GM21423 (cell line): ENCODE measurements around the gene SEC63.
"Not testable (repeated sequence)": the region's sequence is repeated elsewhere in the genome, so short reads cannot be mapped to it uniquely, and the experiment has no call there.

Experiments
- ATAC-seq: cut with Tn5 transposase; IDR thresholded peaks from one replicate; pipeline ENCODE4 v1.9.1; 2021; ENCODE audit warnings: mild to moderate bottlenecking, moderate library complexity; ENCODE audit not compliant: unreplicated experiment

Gene SEC63

DNA sequence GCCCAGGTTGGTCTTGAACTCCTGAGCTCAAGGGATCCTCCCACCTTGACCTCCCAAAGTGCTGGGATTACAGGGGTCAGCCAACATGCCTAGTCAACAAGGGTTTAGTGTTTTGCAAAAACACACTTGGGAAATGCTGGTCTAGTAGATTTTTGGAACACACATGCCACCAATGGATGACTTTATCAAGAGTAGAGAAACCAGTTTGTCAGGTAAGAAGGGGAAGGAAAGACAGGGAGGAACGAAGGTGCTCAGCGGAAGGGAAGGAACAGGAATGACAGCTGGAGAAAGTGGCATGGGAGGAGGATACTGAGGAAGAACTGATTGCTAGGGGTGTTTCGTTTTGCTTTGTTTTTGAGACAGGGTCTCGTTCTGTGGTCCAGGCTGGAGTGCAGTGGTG lies 15.6 kb upstream of the SEC63 start:
- ATAC-seq = no peak

GRCh38 chr6:107972413-107973096 lies 14.5 kb upstream of the SEC63 start:
- ATAC-seq = no peak

GRCh38 chr6:107971181-107971580 lies 13.2 kb upstream of the SEC63 start:
- ATAC-seq = no peak

DNA sequence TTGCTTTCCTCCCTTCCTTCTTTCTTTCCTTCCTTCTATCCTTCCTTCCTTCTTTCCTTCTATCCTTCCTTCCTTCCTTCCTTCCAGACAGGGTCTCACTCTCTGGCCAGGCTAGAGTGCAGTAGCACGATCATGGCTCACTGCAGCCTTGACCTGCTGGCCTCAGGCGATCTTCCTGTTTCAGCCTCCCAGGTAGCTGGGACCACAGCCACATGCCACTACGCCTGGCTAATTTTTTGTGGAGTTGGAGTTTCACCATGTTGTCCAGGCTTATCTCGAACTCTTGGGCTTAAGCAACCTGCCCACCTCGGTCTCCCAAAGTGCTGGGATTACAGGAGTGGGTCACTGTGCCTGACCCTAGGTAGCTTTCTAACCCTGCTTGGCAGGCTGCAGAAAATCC lies 12.2 kb upstream of the SEC63 start:
- ATAC-seq = no peak

GRCh38 chr6:107968081-107968480 lies 10.1 kb upstream of the SEC63 start:
- ATAC-seq = no peak

DNA sequence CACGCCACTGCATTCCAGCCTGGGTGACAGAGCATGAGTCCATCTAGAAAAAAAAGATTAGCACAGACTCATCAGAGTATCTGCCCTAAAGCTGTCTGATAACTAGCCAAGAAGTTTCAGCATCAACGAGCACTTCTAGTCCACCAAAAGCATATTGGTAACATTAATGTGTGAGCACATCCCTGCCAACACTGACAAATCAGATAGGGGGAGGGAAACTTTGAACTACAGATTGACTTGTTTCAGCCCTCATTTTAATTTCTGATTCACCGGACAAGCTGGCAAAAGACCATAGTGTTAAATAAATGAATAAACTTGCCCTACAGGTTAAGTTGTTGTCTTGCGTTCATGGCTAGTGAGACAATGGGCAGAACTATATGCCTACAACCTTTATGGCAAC lies 7.7 kb upstream of the SEC63 start:
- no peak for ATAC-seq

DNA sequence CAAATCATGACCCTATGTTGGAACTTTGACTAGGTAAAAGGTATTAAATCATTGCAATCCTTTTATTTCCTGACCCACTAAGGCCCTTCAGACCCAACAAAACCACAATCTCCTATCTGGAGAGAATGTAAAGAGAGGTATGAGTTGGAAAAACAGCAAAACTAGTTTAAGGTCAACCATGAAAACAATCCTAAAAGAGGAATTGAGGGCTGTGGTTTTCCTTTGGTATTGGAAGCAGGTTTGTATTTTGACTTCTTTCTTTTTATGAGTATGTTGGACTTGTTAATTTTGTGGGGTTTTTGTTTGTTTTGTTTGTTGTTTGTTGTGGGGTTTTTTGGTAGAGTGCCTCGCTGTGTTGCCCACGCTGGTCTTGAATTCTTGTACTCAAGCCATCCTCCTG lies 4.7 kb upstream of the SEC63 start:
- no peak for ATAC-seq

DNA sequence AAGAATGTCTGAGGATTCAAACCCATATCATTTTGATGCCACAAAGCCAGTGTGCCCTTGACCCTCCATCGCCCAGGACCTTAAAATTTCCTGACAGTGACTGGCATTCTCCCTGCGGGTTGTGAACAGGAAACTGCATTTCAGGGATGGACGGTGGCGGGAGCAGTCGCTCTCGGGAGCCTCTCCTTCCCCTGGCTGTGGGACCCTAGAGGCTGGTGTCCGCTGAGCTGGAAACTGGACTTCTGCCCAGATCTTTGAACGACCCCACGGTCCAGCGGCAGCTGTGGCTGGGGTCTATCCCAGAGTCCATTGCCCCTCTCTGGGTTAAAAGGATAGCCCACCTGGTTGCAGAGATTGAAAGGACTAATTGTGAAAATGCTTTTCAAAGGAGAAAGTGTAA lies 1.4 kb upstream of the SEC63 start:
- ATAC-seq = no peak

DNA sequence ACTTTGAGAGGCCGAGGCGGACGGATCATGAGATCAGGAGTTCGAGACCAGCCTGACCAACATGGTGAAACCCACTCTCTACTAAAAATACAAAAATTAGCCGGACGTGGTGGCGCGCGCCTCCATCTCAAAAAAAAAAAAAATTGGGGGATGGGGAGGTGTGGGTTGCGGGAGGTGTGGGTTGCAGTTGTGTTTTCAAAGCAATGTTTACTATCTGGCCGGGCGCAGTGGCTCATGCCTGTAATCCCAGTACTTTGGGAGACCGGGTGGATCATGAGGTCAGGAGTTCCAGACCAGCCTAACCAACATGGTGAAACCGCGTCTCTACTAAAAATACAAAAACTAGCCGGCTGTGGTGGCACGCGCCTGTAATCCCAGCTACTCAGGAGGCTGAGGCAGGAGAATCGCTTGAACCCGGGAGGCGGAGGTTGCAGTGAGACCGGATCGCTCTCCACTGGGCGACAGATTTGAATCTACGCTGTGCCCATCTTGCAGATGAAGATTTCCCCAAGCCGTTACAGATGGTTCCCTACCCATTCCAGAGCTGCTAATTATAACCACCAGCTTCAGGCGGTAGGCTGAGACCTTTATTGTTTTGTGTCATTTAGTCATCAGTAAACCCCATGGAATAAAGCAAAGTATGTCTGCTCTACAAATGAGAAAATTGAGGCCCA lies 818 bp upstream of the SEC63 start:
- ATAC-seq = not testable (repeated sequence)

DNA sequence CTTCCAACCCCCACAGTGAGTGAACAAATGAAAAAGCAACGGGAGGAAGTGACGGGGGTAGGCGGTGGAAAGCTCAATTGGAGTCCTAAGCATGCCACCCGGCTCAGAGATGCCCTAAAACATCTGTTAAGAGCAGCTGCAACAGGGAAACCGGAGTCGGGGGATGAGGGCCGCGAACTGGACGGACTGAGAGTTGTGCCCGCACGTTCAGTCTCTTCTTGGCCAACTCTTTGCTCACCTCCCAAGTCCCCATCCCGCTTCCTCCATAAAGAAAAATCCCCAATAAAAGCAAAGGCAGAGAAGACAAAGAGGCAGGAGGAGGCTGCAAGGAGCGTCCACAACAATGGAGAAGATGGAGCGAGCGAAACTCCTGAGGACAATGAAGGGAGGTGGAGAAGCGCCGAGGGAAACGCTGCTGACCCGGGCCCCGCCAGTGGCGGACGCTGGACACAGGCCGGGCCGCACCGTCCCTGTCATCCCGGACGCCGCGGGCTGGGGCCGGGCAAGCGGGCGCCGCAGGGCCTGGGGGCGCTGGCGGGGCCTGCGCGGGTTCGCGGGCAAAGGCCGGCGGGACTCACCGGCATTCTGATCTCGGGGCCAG lies 600 bp downstream of the SEC63 start:
- ATAC-seq = peak; percentile 37

GRCh38 chr6:107956586-107957307 lies 1.3 kb downstream of the SEC63 start:
- no peak for ATAC-seq

DNA sequence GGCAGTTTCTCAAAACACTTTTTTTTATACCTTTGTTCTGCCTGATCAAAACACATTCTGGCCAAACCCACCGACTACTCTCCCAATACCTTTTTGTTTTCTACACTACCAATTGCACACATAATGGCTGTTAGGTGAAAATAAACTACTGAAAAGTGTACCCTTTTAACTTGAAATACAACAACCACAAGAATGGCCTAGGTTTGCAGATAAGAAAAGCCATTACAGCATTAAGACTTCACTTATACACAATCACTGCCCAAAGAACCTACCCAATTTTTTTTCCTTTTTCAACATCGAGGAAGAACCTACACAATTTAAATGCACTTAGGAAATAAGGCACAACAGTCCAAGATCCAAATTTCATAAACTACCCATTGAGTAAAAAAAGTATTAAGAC lies 1.8 kb downstream of the SEC63 start:
- ATAC-seq = no peak

GRCh38 chr6:107953858-107954414 lies 4.1 kb downstream of the SEC63 start:
- not testable (repeated sequence) for ATAC-seq

DNA sequence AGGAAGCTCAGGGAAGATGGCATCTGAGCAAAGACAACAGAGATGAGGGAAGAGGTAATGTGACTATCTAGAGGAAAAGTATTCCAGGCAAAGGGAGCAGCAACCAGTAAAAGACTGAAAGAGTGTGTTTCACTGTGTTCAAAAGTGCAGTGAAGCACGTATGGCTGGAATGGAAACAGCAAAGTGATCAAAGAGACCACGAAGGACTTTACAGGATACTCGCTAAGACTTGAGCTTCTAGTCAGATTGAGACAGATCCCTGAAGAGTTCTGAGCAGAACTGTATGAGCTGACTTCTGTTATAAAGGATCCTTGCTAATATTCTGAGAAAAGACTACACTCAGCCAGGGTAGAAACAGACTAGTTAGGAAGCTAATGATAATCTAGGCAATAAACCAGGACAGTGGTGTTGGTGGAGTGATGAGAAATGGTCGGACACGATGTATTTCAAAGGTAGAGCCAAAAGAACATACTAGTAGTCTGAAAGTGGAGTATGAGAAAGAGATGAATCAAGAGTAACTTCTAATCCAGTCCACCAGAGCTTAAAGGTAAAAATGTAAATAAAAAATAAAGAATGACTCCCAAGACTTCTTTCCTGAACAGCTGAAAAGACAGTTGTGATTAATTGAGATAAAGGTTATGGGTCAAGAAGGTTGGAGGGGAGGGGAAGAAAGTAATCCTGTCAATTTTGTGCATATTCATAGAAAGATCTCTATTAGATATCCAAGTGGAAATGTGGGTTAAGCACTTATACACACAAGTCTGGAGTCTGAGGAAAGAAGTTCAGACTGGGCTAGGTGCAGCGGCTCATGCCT lies 14.2 kb downstream of the SEC63 start:
- no peak for ATAC-seq

DNA sequence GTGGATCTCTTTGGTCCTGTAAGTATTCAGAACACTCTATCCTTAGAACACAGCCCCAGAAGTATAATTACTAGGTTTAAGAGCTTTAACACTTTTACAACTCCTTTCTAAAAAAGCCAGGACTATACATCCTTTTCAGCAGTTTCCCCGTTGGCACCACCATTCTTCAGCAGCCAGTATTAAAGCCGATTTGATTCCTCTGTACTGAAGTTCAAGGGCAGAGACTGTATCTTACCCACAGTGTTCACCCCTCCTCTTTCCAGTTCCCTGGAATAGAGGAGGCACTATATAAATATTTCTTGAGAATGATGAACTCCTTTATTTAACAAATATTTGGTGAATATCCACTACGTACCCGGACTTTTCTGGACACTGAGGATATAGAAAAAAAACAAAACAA lies 15.9 kb downstream of the SEC63 start:
- no peak for ATAC-seq

DNA sequence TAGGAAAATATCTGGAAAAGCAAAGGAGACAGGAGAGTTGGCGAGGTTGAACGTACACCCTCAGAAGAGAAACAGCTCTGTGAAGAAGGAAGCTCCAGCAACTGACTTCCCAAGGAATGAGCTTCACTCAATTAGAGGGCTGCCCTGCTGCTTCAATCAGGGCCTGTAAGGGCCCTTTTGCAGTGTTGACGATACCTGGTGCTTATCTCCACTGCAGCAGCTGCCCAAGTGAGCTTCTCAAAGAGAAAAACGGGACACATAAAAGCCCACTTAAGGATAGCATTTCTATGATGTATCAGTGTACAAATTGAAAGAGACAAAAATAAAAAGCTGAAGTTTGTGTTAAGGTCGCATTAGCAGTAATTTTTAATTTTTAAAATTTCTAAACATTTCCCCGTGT lies 16.4 kb downstream of the SEC63 start:
- ATAC-seq = no peak

- ATAC-seq = no peak
These were observed 16.8 kb downstream of the SEC63 start for GRCh38 chr6:107941199-107941598.

DNA sequence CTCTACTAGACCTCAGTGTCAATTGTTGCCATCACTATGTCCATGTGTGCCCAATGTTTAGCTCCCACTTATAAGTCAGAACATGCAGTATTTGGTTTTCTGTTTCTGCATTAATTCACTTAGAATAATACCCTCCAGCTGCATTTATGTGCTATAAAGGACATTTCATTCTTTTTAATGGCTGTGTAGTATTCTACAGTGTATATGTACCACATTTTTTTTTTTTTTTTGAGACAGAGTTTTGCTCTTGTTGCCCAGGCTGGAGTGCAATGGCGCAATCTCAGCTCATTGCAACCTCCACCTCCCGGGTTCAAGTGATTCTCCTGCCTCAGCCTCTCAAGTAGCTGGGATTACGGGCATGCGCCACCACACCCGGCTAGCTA lies 21.1 kb downstream of the SEC63 start:
- ATAC-seq = not testable (repeated sequence)

DNA sequence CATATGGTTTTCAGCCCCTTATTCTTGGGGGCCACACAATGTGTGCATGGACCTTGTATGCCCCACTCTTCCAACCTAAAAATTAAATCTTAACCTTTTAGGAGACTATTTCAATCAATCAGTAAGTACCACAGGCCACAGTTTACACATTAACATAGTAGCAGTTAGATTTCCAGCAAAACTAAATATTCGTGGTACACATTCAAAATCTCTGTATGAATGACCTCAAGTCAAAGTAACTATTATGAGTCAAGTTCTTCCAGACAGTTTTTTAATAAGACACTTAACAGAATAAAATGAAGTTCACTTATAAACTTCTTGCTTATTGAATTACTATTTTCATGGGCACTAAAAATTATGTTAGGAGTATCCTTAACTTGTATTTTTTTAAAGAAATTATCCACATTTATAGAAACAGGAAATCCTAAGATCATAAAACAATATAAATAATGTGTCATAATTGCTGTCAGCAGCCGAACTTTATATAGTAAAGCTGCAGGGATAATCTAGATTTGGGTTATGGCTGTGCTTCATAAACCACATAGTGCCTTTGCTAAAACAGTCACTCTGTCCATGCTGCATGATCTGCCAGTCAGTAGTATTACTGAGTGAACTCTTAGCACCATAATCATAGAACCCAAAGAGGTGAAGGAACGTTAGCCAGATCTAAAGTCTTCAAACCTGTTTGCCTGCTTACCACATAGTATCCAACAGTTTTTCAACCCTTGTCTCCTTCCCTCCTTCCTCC lies 21.7 kb downstream of the SEC63 start:
- no peak for ATAC-seq

DNA sequence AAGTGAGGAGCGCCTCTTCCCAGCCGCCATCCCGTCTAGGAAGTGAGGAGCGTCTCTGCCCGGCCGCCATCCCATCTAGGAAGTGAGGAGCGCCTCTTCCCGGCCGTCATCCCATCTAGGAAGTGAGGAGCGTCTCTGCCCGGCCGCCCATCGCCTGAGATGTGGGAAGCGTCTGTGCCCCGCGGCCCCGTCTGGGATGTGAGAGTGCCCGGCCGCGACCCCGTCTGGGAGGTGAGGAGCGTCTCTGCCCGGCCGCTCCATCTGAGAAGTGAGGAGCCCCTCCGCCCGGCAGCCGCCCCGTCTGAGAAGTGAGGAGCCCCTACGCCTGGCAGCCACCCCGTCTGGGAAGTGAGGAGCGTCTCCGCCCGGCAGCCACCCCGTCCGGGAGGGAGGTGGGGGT lies 23.8 kb downstream of the SEC63 start:
- ATAC-seq = not testable (repeated sequence)
